Fibroblast of pulmonary artery (primary cell): ENCODE results near the gene CREBBP.

Experiments
- DNase-seq: peaks from one replicate; pipeline ENCODE4 v3.0.0-alpha.2; 2010; ENCODE audit warnings: low read depth
- H3K4me3 ChIP-seq: replicated peaks from 2 replicates; pipeline ENCODE4 v1.5.1; 2011; ENCODE audit warnings: low read depth, mild to moderate bottlenecking, control low read depth, low read length, moderate library complexity
- TF ChIP-seq, protein P1 (sequence below): IDR thresholded peaks from 2 replicates; pipeline ENCODE4 v1.5.1; 2011; ENCODE audit warnings: mild to moderate bottlenecking, control low read depth, low read length, inconsistent platforms; ENCODE audit errors: missing control alignments

The CREBBP gene

DNA sequence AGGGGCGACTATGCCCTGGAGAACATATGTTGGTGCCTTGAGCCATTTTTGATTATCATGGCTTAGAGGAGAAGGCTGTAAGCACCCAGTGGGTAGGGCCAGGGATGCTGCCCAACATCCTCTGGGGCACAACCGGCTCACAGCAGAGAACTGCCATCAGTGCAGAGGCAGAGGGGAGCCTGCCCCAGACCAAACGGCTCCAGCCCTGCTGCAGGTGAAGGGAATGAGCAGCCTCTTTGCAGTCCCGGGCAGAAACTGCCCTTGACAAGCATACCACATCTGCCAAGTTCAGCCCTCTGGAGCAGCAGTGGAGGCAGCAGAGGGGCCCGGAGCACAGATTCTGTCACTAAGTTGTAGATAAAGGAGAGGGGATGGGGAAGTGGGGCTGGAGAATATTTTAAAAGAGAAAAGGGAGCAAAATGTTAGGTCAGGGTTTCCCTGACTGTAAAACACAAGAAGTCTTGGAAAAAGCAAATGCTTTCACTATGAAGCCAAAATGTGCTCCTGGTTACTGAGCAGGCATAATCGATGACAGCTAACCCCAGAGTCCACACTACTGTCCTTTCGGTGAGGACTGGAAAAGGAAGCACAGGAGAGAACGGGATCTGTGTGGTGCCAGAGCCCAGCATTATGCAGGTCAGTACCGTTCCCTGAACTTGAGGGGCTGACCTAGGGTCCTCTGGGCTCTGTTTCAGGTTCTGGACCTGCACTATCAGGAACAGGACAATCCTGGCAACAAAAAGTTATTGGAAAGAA lies 72.0 kb downstream of the CREBBP start:
- no peak overlapping the region for H3K4me3 ChIP-seq

GRCh38 chr16:3807425-3808123 lies 72.9 kb downstream of the CREBBP start:
- no peak for DNase-seq
- TF ChIP-seq, protein P1, sequence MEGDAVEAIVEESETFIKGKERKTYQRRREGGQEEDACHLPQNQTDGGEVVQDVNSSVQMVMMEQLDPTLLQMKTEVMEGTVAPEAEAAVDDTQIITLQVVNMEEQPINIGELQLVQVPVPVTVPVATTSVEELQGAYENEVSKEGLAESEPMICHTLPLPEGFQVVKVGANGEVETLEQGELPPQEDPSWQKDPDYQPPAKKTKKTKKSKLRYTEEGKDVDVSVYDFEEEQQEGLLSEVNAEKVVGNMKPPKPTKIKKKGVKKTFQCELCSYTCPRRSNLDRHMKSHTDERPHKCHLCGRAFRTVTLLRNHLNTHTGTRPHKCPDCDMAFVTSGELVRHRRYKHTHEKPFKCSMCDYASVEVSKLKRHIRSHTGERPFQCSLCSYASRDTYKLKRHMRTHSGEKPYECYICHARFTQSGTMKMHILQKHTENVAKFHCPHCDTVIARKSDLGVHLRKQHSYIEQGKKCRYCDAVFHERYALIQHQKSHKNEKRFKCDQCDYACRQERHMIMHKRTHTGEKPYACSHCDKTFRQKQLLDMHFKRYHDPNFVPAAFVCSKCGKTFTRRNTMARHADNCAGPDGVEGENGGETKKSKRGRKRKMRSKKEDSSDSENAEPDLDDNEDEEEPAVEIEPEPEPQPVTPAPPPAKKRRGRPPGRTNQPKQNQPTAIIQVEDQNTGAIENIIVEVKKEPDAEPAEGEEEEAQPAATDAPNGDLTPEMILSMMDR, result no peak
- no peak overlapping the region for H3K4me3 ChIP-seq

More for the DNA sequence above, 72.0 kb downstream of the CREBBP start:
- no peak for DNase-seq
- TF ChIP-seq, protein P1, result no peak

DNA sequence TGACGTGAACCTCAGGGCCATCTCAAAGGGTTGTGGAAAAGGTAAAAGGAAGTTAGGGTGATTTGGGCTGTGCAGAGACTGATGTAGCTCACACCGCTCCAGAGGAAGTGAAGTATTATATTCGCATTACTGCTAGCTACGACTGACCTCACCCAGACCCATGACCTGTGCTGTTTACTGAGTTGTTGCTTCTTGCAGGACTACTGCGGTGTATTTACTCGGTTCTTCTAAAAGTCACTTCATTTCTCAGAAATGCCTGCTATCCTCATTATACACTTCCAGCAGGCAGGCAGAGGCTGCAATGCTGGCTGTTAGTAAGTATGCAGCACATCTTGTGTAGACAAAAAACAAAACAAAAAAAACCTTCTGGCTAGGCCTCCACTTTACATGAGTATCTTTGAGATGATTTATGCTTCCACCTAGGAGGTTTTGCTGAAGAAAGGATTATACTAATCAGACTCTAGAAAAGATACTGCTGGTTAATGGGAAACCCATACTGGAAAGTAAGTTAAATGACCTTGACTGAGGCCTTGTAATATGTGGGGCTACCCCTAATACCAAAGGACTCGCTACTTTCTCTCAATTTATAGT lies 76.0 kb downstream of the CREBBP start:
- DNase-seq, result no peak
- TF ChIP-seq, protein P1, result no peak

GRCh38 chr16:3800477-3801270 lies 79.8 kb downstream of the CREBBP start:
- H3K4me3 ChIP-seq, result no peak overlapping the region
- no peak for DNase-seq
- TF ChIP-seq, protein P1, result no peak

More for the DNA sequence above, 76.0 kb downstream of the CREBBP start:
- H3K4me3 ChIP-seq, result no peak overlapping the region

DNA sequence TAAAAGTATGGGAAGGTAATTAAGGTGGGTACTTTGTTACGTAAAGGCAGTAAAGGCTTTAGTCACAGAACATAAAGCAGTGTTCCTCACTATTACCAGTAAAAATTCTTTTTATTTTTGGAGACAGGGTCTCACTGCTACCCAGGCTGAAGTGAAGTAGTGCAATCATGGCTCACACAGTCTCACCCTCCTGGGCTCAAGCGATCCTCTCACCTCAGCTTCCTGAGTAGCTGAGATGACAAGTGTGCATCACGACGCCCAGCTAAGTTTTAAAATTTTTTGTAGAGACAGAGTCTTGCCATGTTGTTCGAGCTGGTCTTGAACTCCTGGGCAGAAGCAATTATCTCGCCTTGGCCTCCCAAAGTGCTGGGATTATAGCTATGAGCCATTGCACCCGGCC lies 80.5 kb downstream of the CREBBP start:
- no peak for DNase-seq
- TF ChIP-seq, protein P1, result no peak

GRCh38 chr16:3799354-3799753 lies 81.2 kb downstream of the CREBBP start:
- TF ChIP-seq, protein P1, result no peak
- H3K4me3 ChIP-seq, result no peak overlapping the region
- DNase-seq, result no peak

More for the DNA sequence above, 80.5 kb downstream of the CREBBP start:
- no peak overlapping the region for H3K4me3 ChIP-seq
